ENCODE data around the gene ARRDC3. TPM values are rescaled to one million over a fixed set of nuclear protein-coding genes. Genes with fewer than 3 reads are reported as not detected.
A peak's percentile ranks its signal among the peaks of the same experiment; 100 is the strongest.
"Not testable (repeated sequence)": the region's sequence is repeated elsewhere in the genome, so short reads cannot be mapped to it uniquely, and the experiment has no call there.

The ARRDC3 gene
- total and polyA plus RNA-seq, 9 of the 15 experiments (the other 6 are each of a cell fraction or from before 2014, with no cell fraction given): 15.3 to 58.1 (median 39.4) TPM

- POLR2A ChIA-PET: interaction anchor here (0.6 kb wide), 1 partner anchor 41 kb away, joined by 3 read pairs; no protein-coding TSS in a partner anchor
- H3K36me3 ChIP-seq (ENCODE audit: control insufficient read depth, insufficient read depth, low read length); in situ Hi-C loops (cut with MboI); H3K4me2 ChIP-seq (ENCODE audit: insufficient read depth, low read length); H4K20me1 ChIP-seq (replicated peaks; ENCODE audit: control insufficient read depth, insufficient read depth, low read length); CTCF ChIA-PET (ENCODE audit: low intra/inter-chr PET ratio); H3K27ac ChIP-seq (ENCODE audit: extremely low read depth, low read depth, low read length); H2AFZ ChIP-seq (ENCODE audit: low read depth, low read length); H3K79me2 ChIP-seq (ENCODE audit: control insufficient read depth, insufficient read depth, low read length); H3K4me3 ChIP-seq; H3K4me1 ChIP-seq (replicated peaks in 1 of 2; ENCODE audit: control insufficient read depth in 2 of 2, insufficient read depth in 2 of 2, low read length in 2 of 2); FAIRE-seq; H3K9ac ChIP-seq (ENCODE audit: insufficient read depth in 1 of 2, low read depth in 2 of 2, low read length in 2 of 2); intact Hi-C loops (cut with micrococcal nuclease); H3K9me3 ChIP-seq (replicated peaks; ENCODE audit: control insufficient read depth, insufficient read depth, low read depth, low read length); BruUV-seq (replicated peaks); H3K9me1 ChIP-seq (ENCODE audit: control insufficient read depth, insufficient read depth, low read length); H3K27me3 ChIP-seq (ENCODE audit: control insufficient read depth in 2 of 2, insufficient read depth in 2 of 2, low read length in 2 of 2); ATAC-seq; DNase-seq (ENCODE audit: extremely low read depth in 1 of 4, low spot score in 3 of 4): not testable (repeated sequence)
- TF ChIP-seq ZNF316 (IDR thresholded peaks at IDR 0.05) (peak; percentile 68), MAFG (tag; conservative IDR thresholded peaks at IDR 0.05) (peak; percentile 27; the same call in 1 of the 2 replicates), C11orf30 (IDR thresholded peaks at IDR 0.05; ENCODE audit: low read depth) (peak; percentile 67)
- WGBS (ENCODE audit: insufficient coverage, low coverage, missing lambda C conversion rate): 41% methylated on average over 4 of the region's 4 CpGs
Measured at GRCh38 chr5:91344661-91345200, 38.4 kb downstream of the ARRDC3 start.

- DNase-seq (ENCODE audit: extremely low read depth in 1 of 4, low spot score in 3 of 4) (no peak), ATAC-seq (no peak), FAIRE-seq (no peak)
- Histone ChIP-seq H3K4me2 (ENCODE audit: insufficient read depth, low read length) (no peak overlapping the region), H3K4me3 (no peak overlapping the region), H3K27me3 (ENCODE audit: control insufficient read depth in 2 of 2, insufficient read depth in 2 of 2, low read length in 2 of 2) (no peaks in the 10 kb centered on the region), H3K4me1 (replicated peaks in 1 of 2; ENCODE audit: control insufficient read depth in 2 of 2, insufficient read depth in 2 of 2, low read length in 2 of 2) (peaks cover 0 to 5% of the 10 kb centered on the region in 2 experiments; a peak in 2 of 5 replicates), H3K36me3 (ENCODE audit: control insufficient read depth, insufficient read depth, low read length) (no peaks in the 10 kb centered on the region), H3K9ac (ENCODE audit: insufficient read depth in 1 of 2, low read depth in 2 of 2, low read length in 2 of 2) (no peak overlapping the region), H3K79me2 (ENCODE audit: control insufficient read depth, insufficient read depth, low read length) (no peaks in the 10 kb centered on the region), H3K27ac (ENCODE audit: extremely low read depth, low read depth, low read length) (no peak overlapping the region), H2AFZ (ENCODE audit: low read depth, low read length) (no peak overlapping the region), H3K9me3 (replicated peaks; ENCODE audit: control insufficient read depth, insufficient read depth, low read depth, low read length) (no peaks in the 10 kb centered on the region), H4K20me1 (replicated peaks; ENCODE audit: control insufficient read depth, insufficient read depth, low read length) (no peaks in the 10 kb centered on the region), H3K9me1 (ENCODE audit: control insufficient read depth, insufficient read depth, low read length) (no peaks in the 10 kb centered on the region)
- intact Hi-C loops (cut with micrococcal nuclease) (no loop called here), in situ Hi-C loops (cut with MboI) (no loop called here)
- TF ChIP-seq MYC (IDR thresholded peaks at IDR 0.05; ENCODE audit: low read depth, low read length): no peak
- no peak for TF ChIP-seq MYC (CRISPR knock-in tag; IDR thresholded peaks at IDR 0.05; ENCODE audit: borderline replicate concordance, low read depth)
- TF ChIP-seq ZNF133 (CRISPR knock-in tag; IDR thresholded peaks at IDR 0.05): no peak
- TF ChIP-seq ZNF143 (CRISPR knock-in tag; IDR thresholded peaks at IDR 0.05): no peak
- no peak for TF ChIP-seq MTA3 (IDR thresholded peaks at IDR 0.05; ENCODE audit: borderline replicate concordance)
- no peak for TF ChIP-seq NCOA6 (IDR thresholded peaks at IDR 0.05)
- no peak for TF ChIP-seq CREB1 (IDR thresholded peaks at IDR 0.05)
- no peak for TF ChIP-seq CREB1 (CRISPR knock-in tag; IDR thresholded peaks at IDR 0.05)
- TF ChIP-seq HEY1 (CRISPR knock-in tag; IDR thresholded peaks at IDR 0.05; ENCODE audit: borderline replicate concordance): no peak
- no peak for TF ChIP-seq GATAD2B (IDR thresholded peaks at IDR 0.05; ENCODE audit: borderline replicate concordance)
- TF ChIP-seq ETV5 (CRISPR knock-in tag; IDR thresholded peaks at IDR 0.05; ENCODE audit: low read depth): no peak
- TF ChIP-seq DMBX1 (CRISPR knock-in tag; IDR thresholded peaks at IDR 0.05; ENCODE audit: borderline replicate concordance): no peak
- TF ChIP-seq MAFK (IDR thresholded peaks at IDR 0.05; ENCODE audit: low read length): no peak
- TF ChIP-seq, protein P1, sequence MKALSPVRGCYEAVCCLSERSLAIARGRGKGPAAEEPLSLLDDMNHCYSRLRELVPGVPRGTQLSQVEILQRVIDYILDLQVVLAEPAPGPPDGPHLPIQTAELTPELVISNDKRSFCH (CRISPR knock-in tag; IDR thresholded peaks at IDR 0.05): no peak
- TF ChIP-seq, protein P1 (tag; IDR thresholded peaks at IDR 0.05): no peak
- 19% methylated on average over 2 of the region's 2 CpGs for WGBS (ENCODE audit: insufficient coverage, low coverage, missing lambda C conversion rate)
- no TSS peak for BruUV-seq (replicated peaks)
- CTCF ChIA-PET (ENCODE audit: low intra/inter-chr PET ratio): no interaction called here
- POLR2A ChIA-PET: interaction anchor here (0.6 kb wide), 1 partner anchor 42 kb away, joined by 3 read pairs; no protein-coding TSS in a partner anchor
Measured at GRCh38 chr5:91343916-91344315, 39.2 kb downstream of the ARRDC3 start.
